K562 (cell line): ENCODE data around the gene RNF113B. TPM values are rescaled to one million over a fixed set of nuclear protein-coding genes. Genes with fewer than 3 reads are reported as not detected.

Source experiments
- SAFB2 ChIP-seq: fragments of 200-400 bp; formaldehyde crosslinking; IDR thresholded peaks from 2 replicates; pipeline ENCODE4 v1.6.1; 2018; ENCODE audit warnings: borderline replicate concordance, low read length, low read depth, moderate library complexity; ENCODE audit not compliant: severe bottlenecking
- ZNF12 ChIP-seq: sonication (generic); formaldehyde crosslinking; IDR thresholded peaks from 2 replicates; pipeline ENCODE4 v1.4.0; 2020; ENCODE audit warnings: mild to moderate bottlenecking, missing genetic modification reagents
- ZNF507 ChIP-seq: conservative IDR thresholded peaks from 2 replicates; pipeline ENCODE4 v1.6.1; 2017; ENCODE audit warnings: missing genetic modification characterization, missing compliant biosample characterization
- ZSCAN29 ChIP-seq: fragments of 450-650 bp; IDR thresholded peaks from 2 replicates; pipeline ENCODE4 v1.6.1; 2017
- polyA plus RNA-seq, 8 experiments: library from polyadenylated mRNA; depleted of rRNA in 4 of 8; stranded (reverse) in 5 of 8; unstranded in 3 of 8; fragments of >200 nt; fragmentation: Nextera tagmentation in 2 of 8; fragmentation: Illumina TruSeq in 1 of 8; extraction: Ambion mirVana in 2 of 8; extraction: Trizol in 1 of 8; gene quantifications; 2 replicates each; pipeline versions ENCODE4 v1.2.1 to v1.2.3, GENCODE V29; 2011 to 2014; ENCODE audit warnings: inconsistent platforms in 1 of 8, missing spikeins in 1 of 8
- total RNA-seq, 7 experiments: library from RNA; depleted of rRNA in 6 of 7; stranded (reverse); fragments of >200 nt in 6 of 7; fragmentation: Illumina TruSeq in 2 of 7; extraction: Trizol in 2 of 7; gene quantifications; 2 replicates each; pipeline versions ENCODE4 v1.2.1 to v1.2.3, GENCODE V29; 2011 to 2021; ENCODE audit warnings: low replicate concordance in 1 of 7
- TF ChIP-seq, protein P1 (sequence below): fragments of 250-450 bp; sonication (Bioruptor Pico); IDR thresholded peaks from 2 replicates; pipeline ENCODE4 v1.9.0; 2021; ENCODE audit warnings: mild to moderate bottlenecking
- TF ChIP-seq, protein P2 (sequence below): sonication (generic); formaldehyde crosslinking; IDR thresholded peaks from 2 replicates; pipeline ENCODE4 v1.8.1; 2023; ENCODE audit warnings: missing genetic modification reagents, mild to moderate bottlenecking, borderline replicate concordance

RNF113B gene
- total and polyA plus RNA-seq, 9 of the 15 experiments (the other 6 are each of a cell fraction or from before 2014, with no cell fraction given), result 0.09 TPM; not detected in 8

- TF ChIP-seq SAFB2 (no peak), ZNF12 (CRISPR knock-in tag) (no peak), ZSCAN29 (no peak), ZNF507 (tag) (no peak)
- TF ChIP-seq, protein P1, sequence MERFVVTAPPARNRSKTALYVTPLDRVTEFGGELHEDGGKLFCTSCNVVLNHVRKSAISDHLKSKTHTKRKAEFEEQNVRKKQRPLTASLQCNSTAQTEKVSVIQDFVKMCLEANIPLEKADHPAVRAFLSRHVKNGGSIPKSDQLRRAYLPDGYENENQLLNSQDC (CRISPR knock-in tag), result no peak
- TF ChIP-seq, protein P2, sequence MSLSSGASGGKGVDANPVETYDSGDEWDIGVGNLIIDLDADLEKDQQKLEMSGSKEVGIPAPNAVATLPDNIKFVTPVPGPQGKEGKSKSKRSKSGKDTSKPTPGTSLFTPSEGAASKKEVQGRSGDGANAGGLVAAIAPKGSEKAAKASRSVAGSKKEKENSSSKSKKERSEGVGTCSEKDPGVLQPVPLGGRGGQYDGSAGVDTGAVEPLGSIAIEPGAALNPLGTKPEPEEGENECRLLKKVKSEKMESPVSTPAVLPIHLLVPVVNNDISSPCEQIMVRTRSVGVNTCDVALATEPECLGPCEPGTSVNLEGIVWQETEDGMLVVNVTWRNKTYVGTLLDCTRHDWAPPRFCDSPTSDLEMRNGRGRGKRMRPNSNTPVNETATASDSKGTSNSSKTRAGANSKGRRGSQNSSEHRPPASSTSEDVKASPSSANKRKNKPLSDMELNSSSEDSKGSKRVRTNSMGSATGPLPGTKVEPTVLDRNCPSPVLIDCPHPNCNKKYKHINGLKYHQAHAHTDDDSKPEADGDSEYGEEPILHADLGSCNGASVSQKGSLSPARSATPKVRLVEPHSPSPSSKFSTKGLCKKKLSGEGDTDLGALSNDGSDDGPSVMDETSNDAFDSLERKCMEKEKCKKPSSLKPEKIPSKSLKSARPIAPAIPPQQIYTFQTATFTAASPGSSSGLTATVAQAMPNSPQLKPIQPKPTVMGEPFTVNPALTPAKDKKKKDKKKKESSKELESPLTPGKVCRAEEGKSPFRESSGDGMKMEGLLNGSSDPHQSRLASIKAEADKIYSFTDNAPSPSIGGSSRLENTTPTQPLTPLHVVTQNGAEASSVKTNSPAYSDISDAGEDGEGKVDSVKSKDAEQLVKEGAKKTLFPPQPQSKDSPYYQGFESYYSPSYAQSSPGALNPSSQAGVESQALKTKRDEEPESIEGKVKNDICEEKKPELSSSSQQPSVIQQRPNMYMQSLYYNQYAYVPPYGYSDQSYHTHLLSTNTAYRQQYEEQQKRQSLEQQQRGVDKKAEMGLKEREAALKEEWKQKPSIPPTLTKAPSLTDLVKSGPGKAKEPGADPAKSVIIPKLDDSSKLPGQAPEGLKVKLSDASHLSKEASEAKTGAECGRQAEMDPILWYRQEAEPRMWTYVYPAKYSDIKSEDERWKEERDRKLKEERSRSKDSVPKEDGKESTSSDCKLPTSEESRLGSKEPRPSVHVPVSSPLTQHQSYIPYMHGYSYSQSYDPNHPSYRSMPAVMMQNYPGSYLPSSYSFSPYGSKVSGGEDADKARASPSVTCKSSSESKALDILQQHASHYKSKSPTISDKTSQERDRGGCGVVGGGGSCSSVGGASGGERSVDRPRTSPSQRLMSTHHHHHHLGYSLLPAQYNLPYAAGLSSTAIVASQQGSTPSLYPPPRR (CRISPR knock-in tag), result no peak
These were observed 27.5 kb upstream of the RNF113B start (continued) for GRCh38 chr13:98204546-98204945.
